Chondrocyte (in vitro differentiated cells): Measurements from ENCODE around the gene GABBR2. TPM values are rescaled to one million over a fixed set of nuclear protein-coding genes. Genes with fewer than 3 reads are reported as not detected.

Experiments used
- DNase-seq: peaks from one replicate; pipeline ENCODE4 v3.0.0; 2021; ENCODE audit warnings: mixed read lengths, low spot score
- H3K27ac Mint-ChIP-seq: one replicate; pipeline ENCODE4 v1.8.0; 2021; ENCODE audit warnings: mild to moderate bottlenecking, moderate library complexity, mixed read lengths; ENCODE audit not compliant: unreplicated experiment
- H3K27me3 Mint-ChIP-seq: 2 replicates; pipeline ENCODE4 v1.8.0; 2021; ENCODE audit warnings: low read depth, mixed read lengths
- H3K36me3 Mint-ChIP-seq: 2 replicates; pipeline ENCODE4 v1.8.0; 2021; ENCODE audit warnings: low read depth, mixed read lengths
- H3K4me1 Mint-ChIP-seq: 2 replicates; pipeline ENCODE4 v1.8.0; 2021; ENCODE audit warnings: low read depth, mild to moderate bottlenecking, mixed read lengths
- H3K4me3 Mint-ChIP-seq: one replicate; pipeline ENCODE4 v1.8.0; 2021; ENCODE audit warnings: mild to moderate bottlenecking, moderate library complexity, mixed read lengths; ENCODE audit not compliant: unreplicated experiment
- H3K9me3 Mint-ChIP-seq: 2 replicates; pipeline ENCODE4 v1.8.0; 2021; ENCODE audit warnings: low read depth, mixed read lengths
- CTCF ChIP-seq: fragments of 200-600 bp; sonication (generic); IDR thresholded peaks from 2 replicates; pipeline ENCODE4 v1.5.0; 2021; ENCODE audit warnings: antibody characterized with exemption, mild to moderate bottlenecking, moderate library complexity
- total RNA-seq: library from RNA; stranded (reverse); gene quantifications from 3 replicates; pipeline ENCODE4 v1.2.1, GENCODE V29; 2021

Gene GABBR2
- total RNA-seq, 1 donor from 2014 or later = 0.12 TPM

DNA sequence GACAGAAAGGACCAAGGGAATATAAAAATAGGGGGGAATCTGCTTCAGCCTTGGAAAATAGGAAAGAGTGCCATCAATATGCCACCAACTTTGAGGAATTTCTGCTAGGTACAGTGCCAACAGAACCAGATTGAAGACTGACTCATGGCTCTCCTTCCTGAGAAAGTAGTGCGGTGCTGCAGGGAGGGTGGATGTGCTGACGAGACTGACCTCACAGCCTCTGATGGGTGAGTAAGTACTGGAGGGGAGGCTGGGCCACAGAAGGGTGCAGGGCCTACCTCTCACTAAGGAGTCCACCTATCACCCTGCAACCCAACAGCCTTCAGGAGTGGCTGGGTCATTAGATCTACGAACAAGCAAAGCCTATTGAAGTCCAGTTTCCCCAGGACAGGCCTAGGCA lies 187.6 kb downstream of the GABBR2 start:
- peaks cover 7% of the 10 kb centered on the region for H3K9me3 Mint-ChIP-seq
- H3K36me3 Mint-ChIP-seq = peaks cover 1% of the 10 kb centered on the region
- H3K27ac Mint-ChIP-seq = no peak overlapping the region
- no peak overlapping the region for H3K4me3 Mint-ChIP-seq
- peaks cover 32% of the 10 kb centered on the region for H3K27me3 Mint-ChIP-seq
- no peaks in the 10 kb centered on the region for H3K4me1 Mint-ChIP-seq
- no peak for TF ChIP-seq CTCF
- no peak for DNase-seq

- Mint-ChIP-seq H3K4me3 (no peak overlapping the region), H3K9me3 (peaks cover 7% of the 10 kb centered on the region), H3K27ac (no peak overlapping the region), H3K4me1 (no peaks in the 10 kb centered on the region), H3K36me3 (peaks cover 1% of the 10 kb centered on the region), H3K27me3 (peaks cover 30% of the 10 kb centered on the region)
- no peak for DNase-seq
- TF ChIP-seq CTCF = no peak
Observed at GRCh38 chr9:98520221-98520960, 188.3 kb downstream of the GABBR2 start.

GRCh38 chr9:98519641-98520040 lies 189.1 kb downstream of the GABBR2 start:
- Mint-ChIP-seq H3K9me3 (peaks cover 7% of the 10 kb centered on the region), H3K4me1 (no peaks in the 10 kb centered on the region), H3K4me3 (no peak overlapping the region), H3K27ac (no peak overlapping the region), H3K27me3 (peaks cover 25% of the 10 kb centered on the region), H3K36me3 (peaks cover 1% of the 10 kb centered on the region)
- no peak for DNase-seq
- TF ChIP-seq CTCF = no peak

GRCh38 chr9:98518556-98518955 lies 190.2 kb downstream of the GABBR2 start:
- H3K27me3 Mint-ChIP-seq = peaks cover 19% of the 10 kb centered on the region
- peaks cover 7% of the 10 kb centered on the region for H3K9me3 Mint-ChIP-seq

GRCh38 chr9:98517761-98518160 lies 191.0 kb downstream of the GABBR2 start:
- no peak for TF ChIP-seq CTCF
- Mint-ChIP-seq H3K4me1 (no peaks in the 10 kb centered on the region), H3K27ac (no peak overlapping the region), H3K36me3 (peaks cover 1% of the 10 kb centered on the region), H3K9me3 (peaks cover 7% of the 10 kb centered on the region), H3K27me3 (peaks cover 13% of the 10 kb centered on the region), H3K4me3 (no peak overlapping the region)
- no peak for DNase-seq

More at GRCh38 chr9:98518556-98518955, 190.2 kb downstream of the GABBR2 start:
- TF ChIP-seq CTCF = no peak
- peaks cover 1% of the 10 kb centered on the region for H3K36me3 Mint-ChIP-seq
- H3K27ac Mint-ChIP-seq = no peak overlapping the region
- no peak for DNase-seq
- H3K4me3 Mint-ChIP-seq = no peak overlapping the region
- H3K4me1 Mint-ChIP-seq = no peaks in the 10 kb centered on the region
